NCI-H2196 (cell line): Measurements from ENCODE around the gene EAPP.
"Not testable (repeated sequence)": the region's sequence is repeated elsewhere in the genome, so short reads cannot be mapped to it uniquely, and the experiment has no call there.

Experiments used
- DNase-seq: peaks from one replicate; lab custom pipeline; 2025; ENCODE audit not compliant: unreplicated experiment; lab: John Stamatoyannopoulos, UW

Gene EAPP

DNA sequence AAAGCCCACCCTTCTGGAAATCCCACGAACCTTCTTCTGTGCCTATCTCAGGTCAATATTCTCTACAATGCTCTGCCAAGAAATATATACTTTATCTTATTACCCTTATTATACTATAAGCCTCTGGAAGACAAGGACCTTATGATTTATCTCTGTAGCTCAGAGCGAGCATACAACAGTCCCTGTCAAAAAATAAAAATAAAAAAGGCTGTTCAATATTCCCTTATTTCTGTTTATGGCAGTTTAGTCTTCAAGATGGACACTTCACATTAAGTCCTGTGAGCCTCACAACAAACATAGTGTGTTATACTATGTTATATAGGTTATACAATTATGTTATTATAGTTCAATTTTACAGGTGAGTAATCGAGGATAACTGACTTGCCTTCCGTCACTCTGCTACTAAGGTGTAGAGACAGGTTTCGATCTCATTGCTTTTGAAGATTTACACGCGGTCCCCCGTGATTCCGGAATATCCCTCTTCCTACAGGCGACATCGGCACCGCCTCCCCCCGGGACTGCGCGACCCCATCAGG is 562 bp downstream of the EAPP start:
- no peak for DNase-seq

DNA sequence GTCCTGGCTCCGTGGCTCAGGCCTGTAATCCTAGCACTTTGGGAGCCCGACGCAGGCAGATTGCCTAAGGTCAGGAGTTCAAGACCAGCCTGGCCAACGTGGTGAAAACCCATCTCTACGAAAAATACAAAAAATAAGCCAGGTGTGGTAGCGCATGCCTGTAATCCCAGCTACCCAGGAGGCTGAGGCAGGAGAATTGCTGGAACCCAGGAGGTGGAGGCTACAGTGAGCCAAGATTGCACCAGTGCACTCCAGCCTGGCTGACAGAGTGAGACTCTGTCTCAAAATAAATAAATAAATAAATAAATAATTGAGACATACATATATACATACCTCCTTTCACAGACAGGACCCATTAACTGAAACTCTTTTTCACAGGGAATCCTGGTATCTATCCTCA is 1.4 kb downstream of the EAPP start:
- DNase-seq = not testable (repeated sequence)

DNA sequence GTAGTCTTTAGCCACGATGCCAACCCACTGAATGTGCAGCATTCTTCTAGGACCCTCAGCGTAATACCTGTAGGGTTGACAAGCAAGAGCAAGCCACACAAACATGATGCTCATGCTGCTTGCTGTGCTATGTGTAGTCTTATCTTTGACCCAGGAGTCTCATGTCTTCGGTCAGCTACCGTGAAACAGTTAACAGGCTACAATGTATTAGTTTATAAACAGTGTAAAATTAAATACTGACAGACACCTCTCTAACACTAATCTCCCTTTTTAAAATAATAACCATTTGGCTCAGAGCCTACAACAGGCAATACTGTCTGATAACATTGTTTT is 1.9 kb downstream of the EAPP start:
- DNase-seq = no peak

DNA sequence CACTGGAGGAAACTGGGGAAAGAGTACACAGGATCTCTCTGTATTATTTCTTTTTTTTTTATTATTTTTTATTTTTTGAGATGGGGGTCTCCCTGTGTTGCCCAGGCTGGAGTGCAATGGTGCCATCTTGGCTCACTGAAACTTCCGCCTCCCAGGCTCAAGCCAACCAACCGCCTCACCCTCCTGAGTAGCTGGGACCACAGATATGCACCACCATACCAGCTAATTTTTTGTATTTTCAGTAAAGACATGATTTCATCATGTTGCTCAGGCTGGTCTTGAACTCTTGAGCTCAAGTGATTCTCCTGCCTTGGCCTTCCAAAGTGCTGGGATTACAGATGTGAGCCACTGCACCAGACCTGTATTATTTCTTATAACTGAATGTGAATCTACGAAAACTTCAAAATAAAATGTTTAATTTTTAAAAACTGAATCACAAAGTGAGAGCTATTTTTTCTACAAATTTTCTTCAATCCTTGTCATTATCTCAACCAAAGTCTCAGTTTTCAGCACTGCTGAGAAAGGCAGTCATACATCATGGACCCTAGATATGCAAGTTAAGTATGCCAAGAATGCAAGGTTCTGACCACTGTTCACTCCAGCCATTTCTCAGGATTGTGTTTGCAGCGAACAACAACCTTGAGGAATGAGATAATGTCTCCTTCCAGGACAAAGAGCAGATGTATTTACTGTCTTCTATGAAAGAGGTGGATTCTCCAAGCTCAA is 2.4 kb downstream of the EAPP start:
- DNase-seq = no peak

DNA sequence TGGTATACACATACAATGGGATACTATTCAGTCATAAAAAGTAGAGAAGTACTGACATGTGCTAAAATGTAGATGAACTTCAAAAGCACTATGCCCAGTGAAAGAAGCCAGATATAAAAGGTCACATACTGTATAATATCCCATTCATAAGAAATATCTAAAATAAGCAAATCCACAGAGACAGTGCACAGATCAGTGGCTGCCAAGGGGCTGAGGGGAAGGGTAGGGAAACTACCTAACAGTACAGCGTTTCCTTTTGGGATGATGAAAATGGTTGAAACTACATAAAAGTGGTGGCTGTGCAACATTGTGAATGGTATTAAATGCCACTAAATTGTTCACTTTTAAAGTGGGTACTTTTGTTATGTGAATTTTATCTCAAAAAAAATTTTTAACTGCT is 11.9 kb downstream of the EAPP start:
- DNase-seq = no peak

DNA sequence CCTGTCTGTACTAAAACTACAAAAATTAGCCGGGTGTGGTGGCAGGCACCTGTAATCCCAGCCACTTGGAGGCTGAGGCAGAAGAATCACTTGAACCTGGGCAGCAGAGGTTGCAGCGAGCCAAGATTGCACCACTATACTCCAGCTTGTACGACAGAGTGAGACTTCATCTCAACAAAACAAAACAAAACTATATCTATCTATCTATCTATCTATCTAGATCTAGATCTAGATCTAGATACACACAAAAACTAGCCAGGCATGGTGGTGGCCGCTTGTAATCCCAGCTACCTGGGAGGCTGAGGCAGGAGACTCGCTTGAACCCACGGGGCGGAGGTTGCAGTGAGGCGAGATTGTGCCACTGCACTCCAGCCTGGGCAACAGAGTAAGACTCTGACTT is 15.3 kb downstream of the EAPP start:
- not testable (repeated sequence) for DNase-seq

DNA sequence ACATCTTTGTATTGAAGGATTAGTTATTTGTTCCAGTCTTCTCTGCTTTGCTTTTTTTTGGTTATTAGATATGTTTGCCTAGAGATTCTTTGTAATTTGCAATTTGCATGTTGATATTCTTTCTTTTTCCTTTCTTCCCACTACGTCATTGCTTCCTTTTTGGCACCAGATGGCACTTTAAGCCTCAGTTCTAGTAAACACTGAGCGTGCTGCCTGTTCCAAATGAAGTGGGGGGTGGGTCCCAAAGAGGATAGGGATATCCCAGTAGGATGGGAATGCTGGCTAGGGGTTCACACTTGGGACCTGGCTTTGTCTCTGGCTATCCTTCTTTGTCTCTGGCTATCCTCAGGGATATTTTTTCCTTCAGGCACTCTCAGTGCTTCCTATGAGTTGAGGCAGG is 17.0 kb downstream of the EAPP start:
- DNase-seq = no peak

DNA sequence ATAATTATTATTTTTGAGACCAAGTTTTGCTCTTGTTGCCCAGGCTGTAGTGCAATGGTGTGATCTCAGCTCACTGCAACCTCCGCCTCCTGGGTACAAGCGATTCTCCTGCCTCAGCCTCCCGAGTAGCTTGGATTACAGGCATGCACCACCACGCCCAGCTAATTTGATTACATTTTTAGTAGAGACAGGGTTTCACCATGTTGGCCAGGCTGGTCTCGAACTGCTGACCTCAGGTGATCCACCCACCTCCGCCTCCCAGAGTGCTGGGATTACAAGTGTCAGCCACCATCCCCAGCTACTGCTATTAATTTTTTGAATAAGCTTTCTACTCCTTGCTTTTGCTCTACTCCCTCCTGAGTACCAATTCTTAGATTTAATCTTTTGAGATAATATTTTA is 18.4 kb downstream of the EAPP start:
- not testable (repeated sequence) for DNase-seq

DNA sequence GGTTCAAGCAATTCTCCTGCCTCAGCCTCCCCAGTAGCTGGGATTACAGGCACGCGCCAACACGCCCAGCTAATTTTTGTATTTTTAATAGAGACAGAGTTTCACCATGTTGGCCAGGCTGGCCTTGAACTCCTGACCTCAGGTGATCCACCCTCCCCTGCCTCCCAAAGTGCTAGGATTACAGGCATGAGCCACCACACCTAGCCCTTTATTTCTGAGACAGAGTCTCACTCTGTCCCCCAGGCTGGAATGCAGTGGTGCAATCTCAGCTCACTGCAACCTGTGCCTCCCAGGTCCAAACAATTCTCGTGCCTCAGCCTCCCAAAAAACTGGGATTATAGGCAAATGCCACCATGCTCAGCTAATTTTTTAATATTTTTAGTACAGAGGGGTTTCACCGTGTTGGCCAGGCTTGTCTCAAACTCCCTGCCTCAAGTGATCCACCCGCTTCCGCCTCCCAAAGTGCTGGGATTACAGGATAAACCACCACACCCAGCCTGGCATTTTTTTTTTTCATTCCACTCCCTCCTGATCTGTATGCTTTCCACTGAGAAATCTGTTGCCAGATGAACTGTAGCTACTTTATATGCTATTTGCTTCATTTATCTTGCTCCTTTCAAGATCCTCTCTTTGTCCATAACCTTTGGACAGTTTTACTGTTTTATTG is 19.1 kb downstream of the EAPP start:
- not testable (repeated sequence) for DNase-seq

DNA sequence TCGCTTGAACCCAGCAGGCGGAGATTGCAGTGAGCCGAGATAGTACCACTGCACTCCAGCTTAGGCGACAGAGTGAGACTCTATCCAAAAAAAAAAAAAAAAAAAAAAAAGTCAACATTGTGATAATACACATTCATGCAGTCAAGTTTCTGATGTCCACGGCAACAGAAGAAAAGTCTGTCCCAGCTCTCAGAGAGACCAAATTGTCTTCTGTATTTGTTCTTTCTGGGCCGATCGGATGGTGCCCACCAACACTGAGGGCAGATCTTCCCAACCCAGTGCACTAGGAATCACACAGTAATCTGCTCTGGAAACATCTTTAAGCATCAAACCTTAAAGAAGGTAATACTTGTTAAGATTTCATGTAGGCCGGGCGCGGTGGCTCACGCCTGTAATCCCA is 31.6 kb downstream of the EAPP start:
- no peak for DNase-seq

DNA sequence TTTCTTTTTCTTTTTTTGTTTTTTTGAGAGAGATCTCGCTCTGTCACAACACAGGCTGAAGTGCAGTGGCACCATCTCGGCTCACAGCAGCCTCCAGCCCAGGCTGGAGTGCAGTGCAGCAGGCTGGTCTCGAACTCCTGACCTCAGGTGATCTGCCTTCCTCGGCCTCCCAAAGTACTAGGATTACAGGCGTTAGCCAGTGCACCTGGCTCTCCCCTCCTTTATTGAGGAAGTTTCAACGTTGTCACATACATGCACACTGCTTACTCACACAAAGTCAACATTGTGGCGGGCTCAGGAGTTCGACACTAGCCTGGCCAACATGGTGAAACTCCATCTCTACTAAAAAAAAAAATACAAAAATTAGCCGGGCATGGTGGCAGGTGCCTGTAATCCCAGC is 32.0 kb downstream of the EAPP start:
- no peak for DNase-seq

DNA sequence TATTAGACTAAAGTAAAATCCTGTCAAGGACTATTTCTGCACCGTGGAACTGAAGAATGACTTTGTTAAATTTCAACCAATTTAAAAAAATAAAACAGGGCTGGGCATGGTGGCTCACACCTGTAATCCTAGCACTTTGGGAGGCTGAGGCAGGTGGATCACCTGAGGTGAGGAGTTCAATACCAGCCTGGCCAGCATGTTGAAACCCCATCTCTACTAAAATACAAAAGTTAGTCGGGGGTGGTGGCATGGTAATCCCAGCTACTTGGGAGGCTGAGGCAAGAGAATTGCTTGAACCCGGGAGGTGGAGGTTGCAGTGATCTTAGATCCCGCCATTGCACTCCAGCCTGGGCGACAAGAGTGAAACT is 34.4 kb downstream of the EAPP start:
- not testable (repeated sequence) for DNase-seq

DNA sequence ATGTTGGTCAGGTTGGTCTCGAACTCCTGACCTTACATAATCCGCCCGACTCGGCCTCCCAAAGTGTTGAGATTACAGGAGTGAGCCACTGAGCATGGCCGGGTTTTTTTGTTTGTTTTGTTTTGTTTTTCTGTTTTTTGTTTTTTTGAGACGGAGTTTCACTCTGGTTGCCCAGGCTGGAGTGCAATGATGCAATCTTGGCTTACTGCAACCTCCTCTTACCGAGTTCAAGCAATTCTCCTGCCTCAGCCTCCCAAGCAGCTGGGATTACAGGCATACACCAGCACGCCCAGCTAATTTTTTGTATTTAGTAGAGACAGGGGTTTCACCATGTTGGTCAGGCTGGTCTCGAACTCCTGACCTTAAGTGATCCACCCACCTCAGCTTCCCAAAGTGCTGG is 35.5 kb downstream of the EAPP start:
- DNase-seq = not testable (repeated sequence)

DNA sequence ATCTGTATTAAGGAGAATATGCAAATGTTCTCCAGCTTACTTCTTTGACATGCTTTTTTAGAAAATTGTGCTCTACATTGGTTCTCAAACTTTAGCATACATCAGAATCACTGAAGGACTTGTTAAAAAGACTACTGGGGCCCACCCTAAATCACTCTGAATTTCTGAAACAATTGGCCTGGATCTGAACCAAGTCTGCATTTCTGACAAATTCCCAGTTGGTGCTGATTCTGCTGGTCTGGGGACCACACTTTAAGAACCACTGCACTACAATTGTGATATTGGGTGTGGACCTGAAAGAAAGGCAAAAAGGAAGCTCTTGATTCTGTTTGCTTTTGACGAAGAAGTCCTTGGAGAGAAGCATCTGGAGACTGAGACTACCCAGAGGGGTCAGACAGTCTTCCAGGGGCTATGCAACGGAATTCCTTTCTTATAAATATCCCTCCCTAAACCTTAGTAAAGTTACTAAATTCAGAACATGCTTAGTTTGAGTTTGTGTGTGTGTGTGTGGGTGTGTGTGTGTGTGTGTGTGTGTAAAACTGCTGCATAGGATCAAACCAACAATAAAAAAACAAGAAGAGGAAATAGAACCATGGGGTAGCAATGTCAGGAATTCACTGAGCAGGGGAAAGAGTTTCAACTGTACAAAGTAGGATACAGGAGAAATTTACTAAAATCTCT is 36.8 kb downstream of the EAPP start:
- DNase-seq = no peak

DNA sequence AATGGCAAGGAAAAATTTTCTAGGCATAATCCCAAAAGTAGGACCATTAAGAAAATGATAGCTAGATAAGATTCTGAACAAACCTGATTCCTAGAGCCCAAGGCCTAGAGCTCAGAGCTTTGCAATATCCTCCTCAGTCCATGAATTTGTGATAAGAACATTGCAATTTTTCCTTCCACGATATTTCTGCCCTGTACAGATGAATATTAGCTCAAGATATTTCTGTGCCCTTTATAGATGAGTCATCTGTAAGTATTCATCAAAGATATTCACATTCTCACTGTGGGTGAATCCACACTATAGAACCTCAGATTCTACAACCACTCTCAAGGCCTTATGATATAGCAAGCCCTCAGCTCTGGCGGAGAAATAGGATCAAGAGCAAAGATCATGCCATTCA is 37.5 kb downstream of the EAPP start:
- DNase-seq = no peak

DNA sequence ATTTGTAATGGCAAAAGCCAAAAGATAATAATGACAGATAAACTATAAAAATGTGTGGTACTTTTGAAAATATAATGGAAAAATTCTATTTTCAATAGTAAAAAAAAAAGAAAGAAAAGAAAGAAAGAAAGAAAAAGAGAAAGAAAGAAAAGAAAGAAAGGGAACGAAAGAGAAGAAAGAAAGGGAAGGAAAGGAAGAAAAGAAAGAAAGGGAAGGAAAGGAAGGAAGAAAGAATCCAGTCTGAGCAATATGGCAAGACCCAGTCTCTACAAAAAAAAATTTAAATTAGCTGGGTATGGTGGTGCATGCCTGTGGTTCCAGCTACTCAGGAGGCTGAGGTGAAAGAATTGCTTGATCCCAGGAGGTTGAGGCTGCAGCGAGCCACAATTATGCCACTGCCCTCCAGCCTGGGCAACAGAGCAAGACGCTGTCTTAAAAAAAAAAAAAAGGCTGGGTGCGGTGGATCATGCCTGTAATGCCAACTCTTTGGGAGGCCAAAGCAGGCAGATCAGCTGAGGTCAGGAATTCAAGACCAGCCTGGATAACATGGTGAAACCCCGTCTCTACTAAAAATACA is 38.4 kb downstream of the EAPP start:
- no peak for DNase-seq

DNA sequence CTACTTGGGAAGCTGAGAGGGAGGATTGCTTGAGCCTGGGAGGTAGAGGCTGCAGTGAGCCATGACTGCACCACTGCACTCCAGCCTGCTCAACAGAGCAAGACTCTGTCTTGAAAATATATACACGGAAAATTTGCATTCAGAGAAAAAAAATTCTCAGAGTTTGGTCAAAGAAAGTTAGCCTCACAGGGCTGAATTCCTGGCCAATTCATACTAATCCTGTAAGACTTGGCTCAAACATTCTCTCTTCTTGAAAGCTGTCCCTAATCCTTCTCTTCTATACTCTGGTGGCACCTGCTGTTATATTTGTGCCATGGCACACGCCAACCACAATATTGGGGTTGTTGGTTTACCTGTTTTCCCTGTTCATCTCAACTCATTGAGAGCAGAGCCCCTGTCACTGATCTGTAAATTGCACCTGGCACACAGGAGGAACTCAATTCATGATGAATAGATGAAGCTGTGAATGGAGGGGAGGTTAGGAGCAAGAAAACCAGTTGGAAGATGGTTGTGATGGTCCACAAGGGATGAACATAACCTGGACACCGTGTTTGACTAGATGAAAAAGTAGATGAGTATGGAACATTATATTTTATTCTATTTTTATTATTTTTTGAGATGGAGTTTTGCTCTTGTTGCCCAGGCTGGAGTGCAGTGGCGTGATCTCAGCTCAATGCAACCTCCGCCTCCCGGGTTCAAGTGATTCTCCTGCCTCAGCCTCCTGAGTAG is 40.7 kb downstream of the EAPP start:
- peak; percentile 30 for DNase-seq

DNA sequence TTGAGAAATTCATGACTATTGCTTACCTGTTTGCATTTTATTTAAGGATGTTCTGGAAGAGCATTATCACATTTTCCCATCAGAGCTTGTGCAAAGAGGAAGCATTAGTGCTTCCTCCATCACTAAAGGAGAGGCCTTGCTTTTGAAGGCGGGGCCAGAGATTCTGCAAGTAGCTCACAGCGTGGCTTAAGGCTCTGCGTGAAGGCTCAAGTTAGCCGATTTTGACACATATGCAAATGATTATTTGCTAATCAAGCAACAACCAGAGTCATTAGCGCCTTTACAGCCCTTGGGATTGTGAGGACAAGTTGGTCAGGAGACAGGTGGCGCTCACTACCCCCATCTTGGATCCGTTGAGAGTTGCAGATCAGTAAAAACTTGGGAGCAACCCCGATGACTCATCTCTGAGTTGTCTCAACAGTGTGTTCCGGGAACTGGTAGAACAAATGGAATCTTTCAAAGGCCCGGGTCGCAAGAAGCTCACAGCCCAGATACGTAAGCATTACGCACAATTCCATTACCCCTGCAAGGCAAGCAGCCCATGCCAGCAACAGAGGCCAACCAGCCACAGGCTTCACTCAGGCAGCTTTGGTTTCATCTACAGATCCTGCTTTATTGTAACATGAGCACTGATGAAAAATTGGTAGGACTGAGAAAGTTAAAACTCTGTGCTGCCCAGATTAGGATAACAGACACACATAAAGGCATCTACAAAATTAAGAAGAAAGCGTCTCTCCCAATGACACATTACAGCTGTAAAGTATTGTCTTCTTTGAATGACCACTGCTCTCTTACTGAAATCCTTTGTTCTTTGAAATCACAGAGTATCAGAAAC is 42.6 kb downstream of the EAPP start:
- DNase-seq = no peak

DNA sequence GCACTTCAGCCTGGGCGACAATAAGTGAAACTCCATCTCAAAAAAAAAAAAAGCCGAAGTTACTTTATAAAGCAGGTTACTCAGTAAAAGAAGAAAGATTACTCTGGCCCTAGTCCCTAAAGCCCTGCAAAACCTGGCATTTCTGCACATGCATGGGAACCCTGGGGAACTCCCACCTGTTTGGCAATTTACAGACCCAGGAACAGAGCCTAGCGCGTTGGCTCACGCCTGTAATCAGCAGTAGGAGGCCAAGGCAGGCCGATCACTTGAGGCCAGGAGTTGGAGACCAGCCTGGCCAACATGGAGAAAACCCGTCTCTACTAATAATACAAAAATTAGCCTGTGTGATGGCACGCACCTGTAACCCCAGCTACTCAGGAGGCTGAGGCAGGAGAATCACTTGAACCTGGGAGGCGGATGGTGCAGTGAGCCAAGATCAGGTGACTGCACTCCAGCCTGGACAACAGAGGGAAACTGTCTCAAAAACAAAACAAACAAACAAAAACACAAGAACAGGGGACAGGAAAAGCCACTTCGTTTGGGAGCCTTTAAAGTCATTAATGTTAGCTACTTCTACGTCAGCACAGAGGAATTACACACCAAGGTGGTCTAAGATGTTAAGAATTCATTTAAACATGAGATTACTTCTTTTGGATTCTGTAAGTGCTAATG is 43.4 kb downstream of the EAPP start:
- no peak for DNase-seq

DNA sequence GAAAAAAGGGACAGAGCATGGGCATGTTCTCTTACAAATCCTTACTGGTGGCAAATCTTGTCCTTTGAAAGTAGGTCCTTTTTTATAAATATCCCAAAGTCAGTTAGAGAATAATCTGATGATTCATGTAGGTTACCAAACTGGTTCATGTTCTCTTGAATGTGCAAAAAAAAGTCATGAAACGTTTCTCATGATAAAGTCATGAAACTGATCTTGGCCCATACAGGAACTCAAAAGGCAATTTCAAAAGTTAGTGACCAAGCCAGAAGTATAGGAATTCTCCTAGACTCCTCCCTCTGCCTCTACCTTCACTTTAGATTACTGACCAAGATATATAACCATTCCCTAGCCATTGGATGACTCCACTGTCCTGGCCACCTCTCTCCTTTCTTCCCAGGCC is 50.2 kb downstream of the EAPP start:
- no peak for DNase-seq
